Fibroblast of gingiva (primary cell): ENCODE results near the gene HNRNPM.

Experiments used
- DNase-seq: peaks from one replicate; pipeline ENCODE4 v3.0.0-alpha.2; 2011; ENCODE audit warnings: low read depth

HNRNPM gene

DNA sequence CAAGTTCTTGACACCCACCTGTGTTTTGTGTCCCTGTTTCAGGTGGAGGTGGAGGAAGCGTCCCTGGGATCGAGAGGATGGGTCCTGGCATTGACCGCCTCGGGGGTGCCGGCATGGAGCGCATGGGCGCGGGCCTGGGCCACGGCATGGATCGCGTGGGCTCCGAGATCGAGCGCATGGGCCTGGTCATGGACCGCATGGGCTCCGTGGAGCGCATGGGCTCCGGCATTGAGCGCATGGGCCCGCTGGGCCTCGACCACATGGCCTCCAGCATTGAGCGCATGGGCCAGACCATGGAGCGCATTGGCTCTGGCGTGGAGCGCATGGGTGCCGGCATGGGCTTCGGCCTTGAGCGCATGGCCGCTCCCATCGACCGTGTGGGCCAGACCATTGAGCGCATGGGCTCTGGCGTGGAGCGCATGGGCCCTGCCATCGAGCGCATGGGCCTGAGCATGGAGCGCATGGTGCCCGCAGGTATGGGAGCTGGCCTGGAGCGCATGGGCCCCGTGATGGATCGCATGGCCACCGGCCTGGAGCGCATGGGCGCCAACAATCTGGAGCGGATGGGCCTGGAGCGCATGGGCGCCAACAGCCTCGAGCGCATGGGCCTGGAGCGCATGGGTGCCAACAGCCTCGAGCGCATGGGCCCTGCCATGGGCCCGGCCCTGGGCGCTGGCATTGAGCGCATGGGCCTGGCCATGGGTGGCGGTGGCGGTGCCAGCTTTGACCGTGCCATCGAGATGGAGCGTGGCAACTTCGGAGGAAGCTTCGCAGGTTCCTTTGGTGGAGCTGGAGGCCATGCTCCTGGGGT, 41.0 kb downstream of the HNRNPM start:
- DNase-seq: no peak

DNA sequence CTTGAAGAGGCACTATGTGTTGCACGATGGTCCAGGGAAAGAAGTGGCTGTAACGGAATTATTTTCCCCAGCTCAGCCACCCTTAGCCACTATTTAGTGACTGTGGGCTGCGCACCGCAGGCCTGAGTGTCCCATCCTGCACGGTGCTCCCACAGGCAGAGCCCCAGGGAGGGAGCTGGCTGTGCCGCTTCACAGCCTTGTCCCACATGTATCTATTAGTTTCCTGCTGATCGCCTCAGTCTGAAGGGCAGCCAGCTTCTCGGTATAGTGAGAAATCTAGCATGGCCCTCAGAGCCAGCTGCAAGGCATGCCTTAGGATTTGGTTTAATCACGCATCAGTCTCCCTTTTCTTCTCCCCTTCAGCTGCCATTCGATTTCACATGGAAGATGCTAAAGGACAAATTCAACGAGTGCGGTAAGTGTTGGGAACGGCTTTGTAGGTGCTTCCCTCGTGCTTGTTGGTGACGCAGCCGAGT, 41.9 kb downstream of the HNRNPM start:
- DNase-seq: no peak

DNA sequence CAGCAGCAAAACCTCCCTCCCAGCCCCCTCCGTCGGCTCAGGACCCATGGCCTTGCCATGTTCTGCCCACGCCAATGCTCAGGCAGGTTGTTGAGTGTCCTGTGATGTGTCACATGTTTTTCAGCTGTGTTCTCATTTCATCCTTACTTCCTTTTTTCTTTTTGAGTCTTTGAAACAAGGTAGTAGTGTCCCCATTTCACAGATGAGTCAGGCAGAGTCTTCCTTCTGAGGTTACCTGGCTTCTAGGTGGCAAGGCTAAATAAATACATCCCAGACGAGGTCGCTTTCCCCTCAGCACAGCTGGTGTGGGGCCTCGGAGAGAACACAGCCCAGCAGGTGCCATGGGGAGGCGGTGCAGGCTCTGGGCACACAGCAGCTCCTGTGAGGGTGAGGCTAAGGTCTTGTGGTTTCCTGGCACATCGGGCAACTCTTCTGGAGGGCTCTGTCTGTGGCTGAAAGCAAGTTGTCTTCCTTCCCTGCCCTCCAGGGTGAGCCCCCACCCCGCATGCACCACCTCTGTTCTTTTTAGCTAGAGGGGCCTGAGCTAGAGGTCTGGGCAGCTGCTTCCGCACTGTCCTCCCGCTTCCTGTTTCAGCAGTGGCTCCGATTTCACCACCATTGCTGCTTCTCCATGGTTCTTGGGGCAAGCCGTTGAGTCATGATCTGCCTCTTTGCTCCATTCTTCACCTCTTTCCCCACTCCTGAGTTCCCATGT, 42.5 kb downstream of the HNRNPM start:
- no peak for DNase-seq

DNA sequence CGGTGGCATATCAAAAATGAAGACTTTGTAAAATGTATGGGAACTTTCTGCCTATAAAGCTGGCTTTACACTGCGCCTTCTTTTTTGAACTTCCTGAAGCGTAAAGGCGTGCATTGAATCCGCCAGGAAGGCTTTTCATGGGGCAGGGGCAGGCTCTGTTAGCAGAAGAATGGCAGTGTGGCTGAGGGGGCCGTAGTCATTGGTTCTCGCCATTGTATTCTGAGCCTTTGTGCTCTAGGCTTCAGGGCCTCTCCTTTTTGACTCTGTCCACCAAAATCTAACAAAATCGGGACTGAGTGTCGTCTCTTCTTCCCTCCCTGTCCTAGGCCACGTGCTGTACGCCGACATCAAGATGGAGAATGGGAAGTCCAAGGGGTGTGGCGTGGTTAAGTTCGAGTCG, 43.6 kb downstream of the HNRNPM start:
- no peak for DNase-seq

DNA sequence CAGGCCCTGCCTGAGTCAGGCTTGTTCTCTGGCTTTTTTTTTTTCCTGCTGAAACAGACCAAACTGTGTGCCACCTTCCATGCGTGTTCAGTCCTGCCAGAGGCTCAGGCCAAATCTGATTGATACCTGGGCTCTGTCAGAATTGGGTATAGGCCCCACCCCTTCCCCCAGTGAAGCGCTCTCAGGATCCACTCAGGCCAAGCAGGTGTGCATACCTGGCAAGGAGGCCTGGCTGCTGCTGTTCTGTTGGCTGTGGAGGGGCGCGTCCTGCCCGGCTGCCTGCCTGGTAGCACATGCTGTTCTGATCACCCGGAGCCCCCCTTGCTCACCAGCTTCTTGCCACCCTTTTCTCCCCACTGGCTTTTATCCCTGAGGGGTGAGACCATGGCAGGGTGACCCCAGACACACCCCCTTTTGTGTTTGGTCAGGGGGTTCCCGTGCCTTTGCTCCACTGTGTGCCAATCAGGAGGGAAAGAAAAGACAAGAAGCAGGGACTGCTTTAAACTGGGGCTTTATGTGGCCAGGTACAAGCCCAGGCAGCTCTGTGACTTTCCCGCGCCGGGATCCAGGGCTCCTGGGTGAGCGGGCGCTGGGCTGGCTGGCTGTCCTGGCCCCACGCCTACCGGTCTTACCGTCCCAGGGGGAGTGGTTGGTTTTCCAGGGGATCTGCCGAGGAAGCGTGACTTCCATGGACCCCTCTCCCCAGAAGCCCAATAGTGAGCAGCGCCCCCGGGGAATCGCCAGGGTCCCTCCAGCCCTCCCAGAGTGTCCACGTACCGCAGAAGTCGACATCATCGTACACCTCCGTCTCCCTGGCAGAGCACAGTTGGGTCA, 45.0 kb downstream of the HNRNPM start:
- no peak for DNase-seq

DNA sequence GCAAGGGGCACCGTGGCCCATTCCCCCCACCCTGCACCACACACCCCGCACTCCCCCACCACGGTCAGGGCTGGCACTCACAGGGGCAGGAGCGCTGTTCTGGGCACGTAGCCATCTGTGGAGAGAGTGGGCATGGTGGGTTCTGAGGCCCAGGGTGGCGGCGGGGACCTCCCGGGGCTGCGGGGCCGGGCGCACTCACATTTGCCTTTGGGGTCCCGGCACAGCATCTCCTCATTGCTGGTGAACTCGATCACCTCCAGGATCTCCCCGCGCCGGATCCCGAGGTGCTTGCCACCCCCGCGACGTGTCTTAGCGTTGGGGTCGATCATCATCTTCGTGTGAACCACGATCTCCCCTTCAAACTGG, 45.6 kb downstream of the HNRNPM start:
- DNase-seq: no peak

DNA sequence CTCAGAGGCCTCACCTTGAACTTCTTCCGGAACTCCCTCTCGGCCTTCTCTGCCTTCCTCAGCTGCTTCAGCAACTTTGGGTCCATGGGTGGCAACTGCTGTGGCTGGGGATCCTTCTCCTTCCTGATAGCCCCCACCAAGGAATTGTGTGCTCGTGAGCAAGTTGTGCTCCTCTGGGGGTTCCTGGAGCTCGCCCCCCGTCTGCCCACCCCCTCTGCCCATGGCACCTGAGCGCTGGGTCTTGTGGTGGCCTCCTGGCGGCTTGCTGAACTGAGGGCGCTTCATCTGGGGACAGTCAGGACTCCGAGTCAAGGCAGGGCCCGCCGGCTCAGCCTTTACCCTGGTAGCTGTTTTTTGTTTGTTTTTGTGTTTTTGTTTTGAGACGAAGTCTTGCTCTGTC, 46.1 kb downstream of the HNRNPM start:
- no peak for DNase-seq

DNA sequence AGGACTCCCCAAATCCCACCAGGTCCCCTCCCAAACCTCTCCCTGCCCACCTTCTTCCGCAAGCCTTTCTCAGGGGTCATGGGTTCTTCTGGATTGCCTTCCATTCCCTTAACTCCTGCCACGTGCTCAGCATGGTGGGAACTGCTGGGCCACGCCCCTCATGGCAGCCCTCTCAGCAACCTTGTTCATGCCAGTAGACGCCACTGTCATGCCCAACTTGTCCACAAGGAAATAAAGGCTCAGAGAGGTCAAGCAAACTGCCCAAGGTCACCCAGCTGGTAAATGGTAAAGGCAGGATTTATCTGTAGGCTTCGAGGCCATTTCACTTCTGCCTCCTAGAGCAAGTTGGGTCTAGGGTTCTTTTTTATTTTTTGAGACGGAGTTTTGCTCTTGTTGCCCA, 46.8 kb downstream of the HNRNPM start:
- DNase-seq: no peak

DNA sequence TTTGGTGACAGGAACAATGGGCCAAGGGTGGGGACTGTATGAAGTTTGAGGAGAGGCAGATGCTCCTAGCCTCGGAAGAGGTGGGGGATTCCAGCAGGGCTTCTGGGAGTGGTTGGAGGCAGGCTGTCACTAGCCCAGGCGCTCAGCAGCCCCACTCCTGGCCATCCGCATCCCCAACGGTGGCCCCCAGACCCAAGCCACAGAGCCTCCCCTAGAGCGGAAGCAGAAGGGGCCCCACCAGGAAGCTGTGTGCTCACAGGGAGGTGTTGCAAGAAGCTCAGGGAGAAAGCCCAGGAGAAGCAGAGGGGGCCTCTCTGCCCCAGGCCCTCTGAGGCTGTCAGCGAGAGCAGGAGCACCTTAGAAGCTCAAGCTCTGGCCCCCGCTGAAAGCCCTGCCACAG, 49.4 kb downstream of the HNRNPM start:
- no peak for DNase-seq

DNA sequence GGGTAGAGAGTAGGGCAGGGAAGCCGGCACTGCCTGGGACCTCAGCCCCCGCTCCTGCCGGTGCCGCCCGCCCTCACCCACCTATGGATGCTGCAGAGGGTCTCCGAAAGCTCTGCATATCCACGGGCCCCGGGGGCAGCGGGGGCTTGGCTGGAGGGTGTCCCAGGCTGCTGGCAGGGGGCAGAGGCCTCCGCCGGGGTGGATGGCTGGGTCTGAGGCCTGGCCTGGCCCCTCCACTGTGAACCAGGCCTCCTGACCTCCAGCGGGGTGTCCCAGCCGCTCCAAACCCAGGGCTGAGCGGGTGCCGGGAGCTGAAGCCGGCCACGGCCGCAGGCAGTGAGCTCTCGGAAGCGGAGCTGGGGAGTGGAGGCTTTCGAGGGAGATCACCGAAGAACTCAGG, 53.5 kb downstream of the HNRNPM start:
- no peak for DNase-seq

DNA sequence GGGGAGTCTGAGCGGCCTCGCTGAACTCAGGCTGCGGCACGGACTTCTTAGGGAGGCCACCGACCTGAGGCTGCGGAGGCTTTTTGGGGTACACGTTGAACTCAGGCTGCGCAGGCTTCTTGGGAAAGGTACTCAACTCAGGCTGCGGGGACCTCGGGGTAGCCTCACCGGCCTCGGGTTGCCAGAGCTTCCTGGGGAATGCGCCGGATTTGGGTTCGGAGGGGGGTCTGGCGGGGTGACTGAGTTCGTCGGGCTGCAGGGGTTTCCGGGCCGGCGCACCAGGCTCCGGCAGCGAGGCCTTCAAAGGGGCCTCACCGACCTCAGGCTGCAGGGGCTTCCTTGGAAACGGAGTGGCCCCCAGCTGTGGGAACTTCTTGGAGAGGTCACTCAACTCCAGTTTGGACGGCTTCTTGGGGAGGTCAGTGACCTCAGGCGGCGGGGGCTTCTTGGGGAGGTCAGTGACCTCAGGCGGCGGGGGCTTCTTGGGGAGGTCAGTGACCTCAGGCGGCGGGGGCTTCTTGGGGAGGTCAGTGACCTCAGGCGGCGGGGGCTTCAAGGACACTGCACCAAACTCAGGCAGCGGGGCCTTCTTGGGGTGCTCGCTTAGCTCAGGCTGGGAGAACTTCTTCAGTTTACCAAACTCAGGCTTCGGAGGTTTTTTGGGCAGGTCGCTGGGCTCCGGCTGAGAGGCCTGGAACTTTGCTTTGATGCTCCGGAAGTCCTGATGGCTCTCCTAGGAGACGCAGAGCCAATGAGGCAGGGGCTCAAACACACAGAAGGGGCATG, 54.5 kb downstream of the HNRNPM start:
- no peak for DNase-seq

DNA sequence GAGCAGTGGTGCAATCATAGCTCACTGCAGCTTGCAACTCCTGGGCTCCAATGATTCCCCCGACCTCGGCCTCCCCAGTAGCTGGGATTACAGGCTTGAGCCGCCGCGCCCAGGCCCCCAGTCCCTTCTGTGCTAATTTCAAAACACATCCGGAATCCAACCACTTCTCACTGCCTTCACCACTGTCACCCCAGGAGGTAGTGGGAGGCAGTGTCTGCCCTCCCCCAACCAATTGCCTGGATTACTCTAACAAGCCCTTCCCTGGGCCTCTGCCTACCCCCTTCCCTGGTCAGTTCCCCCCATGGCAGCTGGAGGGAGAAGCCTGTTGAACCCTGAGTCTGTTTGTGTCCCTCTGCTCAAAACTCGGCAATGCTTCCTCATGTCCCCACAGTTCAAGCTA, 55.4 kb downstream of the HNRNPM start:
- no peak for DNase-seq

DNA sequence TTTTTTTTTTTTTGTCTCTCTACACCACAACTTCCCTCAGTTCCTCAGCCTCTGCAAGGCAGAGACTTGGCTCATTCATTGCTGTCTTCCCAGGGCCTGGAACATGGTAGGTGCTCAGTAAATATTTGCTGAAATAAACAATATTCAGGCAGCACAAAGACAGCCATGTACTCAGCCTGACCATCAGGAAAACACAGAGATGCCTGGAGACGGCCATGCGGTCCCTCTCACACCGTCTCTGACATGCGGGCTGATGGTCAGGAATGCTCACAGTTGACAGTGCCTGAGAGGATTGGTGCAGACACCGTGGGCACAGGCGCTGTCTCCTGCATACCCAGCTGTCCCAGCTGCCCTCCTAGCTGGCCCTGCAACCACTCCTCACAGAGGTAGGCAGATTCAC, 56.7 kb downstream of the HNRNPM start:
- DNase-seq: no peak

DNA sequence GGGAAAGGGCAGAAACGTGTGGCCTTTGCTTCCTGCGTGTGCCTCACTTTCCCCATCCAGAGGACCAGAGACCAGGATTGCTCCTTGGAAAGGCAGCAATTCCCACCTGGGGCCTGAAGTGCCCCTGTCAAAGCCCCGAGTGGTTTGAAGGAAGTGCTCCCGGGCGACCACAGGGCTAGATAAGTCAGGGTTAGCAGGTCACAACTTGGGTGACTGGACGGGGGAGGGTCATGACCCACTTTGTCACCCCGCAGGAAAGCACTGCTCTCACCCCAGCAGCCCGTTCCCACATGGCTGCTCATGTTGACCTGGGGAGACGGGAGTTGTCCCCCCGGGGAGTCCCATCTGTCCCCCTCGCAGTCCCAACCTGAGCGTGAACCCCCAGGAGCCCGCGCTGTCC, 57.2 kb downstream of the HNRNPM start:
- DNase-seq: no peak

DNA sequence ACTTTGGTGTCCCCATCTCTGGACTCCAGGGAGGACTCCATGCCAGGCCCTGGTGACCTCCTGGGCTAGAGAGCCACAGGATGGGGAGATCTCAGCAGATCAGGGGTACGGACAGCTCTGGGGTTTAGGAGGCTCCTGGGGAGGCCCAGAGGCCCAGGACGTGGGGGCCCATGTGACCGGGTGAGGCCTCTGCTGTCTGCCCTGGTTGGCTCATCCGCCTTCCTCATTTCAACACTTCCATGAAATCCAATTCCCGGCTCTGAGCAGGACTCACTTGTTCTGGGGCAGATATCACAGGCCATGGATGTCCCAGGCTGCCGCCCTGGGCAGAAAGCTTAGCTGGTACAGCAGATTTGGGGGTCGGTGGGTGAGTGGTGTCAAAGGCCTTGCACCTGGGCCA, 58.7 kb downstream of the HNRNPM start:
- no peak for DNase-seq

DNA sequence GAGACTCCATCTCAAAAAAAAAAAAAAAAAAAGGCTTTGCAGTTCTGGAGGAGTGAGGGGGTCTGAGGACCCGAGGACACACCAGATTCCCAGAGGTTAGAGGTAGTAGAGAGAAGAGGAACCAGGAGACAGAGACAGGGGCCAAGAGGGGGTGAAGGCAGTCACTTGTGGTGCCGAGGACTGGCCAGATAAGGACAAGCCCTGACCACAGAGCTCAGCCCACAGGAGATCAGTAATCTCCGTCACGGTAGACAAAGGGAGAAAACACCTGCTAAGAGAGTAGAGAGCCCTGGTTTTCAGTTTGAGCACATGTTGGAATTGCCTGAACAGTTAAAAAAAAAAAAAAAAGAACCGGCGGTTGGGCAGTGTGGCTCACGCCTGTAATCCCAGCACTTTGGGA, 59.4 kb downstream of the HNRNPM start:
- no peak for DNase-seq

DNA sequence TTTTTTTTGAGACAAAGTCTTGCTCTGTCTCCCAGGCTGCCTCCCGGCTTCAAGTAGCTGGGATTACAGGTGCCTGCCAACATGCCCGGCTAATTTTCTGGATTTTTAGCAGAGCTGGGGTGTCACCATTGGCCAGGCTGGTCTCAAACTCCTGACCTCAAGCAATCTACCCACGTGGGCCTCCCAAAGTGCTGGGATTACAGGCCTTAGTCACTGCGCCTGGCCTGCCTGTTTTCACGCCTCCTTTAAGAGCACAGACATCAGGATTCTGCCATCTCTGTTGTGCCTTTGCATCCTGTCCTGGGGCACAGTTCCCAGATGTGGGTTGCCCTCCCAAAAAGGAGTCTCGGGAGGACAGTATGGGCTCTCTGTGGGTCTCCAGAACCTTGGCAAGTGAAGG, 60.1 kb downstream of the HNRNPM start:
- DNase-seq: no peak

DNA sequence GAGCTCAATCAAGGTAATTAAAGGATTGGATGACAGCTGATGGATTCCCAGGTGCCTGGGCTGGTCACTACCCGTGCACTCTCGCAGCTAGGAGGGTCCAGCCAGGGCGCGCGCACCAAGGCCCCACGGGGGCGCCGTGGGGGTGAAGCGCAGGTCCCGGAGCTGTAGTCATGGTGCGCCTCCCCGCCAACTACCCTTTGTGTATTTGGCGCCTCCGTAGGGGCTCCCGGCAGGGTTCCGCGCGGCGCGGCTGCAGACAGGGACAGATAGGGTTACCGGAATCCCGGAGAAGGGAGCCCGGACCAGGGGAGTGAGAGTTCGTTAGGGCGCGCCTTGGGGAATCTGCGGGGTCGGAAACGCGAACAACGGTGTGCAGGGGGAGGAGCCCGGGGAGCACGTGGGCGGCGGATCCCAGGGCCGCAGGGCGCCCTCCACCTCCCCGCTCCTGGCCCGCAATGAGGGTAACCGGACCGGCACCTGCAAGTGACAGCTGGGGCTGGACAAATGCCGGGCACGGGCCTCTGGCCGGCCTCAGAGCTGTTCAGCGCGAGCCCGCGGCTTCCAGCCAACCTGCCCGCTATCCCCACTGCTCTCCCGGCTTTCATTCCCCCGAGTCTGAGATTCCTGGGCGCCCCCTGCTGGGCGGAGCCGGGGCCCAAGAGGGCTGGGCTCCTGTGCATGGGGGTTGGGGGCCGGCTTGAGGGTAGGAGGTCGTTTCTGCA, 61.1 kb downstream of the HNRNPM start:
- DNase-seq: peak; percentile 47

DNA sequence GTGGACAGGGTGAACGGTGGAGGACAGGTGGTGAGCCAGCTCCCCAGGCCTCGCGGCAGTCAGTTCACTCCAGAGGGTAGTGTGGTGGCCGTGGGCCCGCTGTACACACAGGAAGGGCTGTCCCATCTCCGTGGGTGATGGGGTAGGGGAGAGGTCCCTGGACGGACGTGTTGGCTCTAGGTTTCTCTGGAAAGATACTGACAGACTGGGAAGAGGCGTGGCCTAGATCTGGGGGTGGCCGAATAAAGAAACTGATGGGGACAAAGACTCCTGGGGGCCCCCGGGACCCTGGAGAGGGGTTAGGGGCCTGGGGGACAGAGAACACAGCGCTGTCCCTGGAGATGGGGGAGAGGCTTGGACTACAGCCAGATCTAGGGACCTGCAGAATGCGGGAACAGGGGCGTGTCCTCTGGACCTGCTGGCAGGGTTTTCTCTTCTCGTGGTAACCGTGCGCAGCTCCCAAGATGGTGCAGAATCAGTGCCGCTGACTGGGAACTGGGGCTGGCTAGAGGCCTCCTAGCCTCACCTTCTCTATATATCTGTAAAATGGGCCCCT, 61.7 kb downstream of the HNRNPM start:
- no peak for DNase-seq

DNA sequence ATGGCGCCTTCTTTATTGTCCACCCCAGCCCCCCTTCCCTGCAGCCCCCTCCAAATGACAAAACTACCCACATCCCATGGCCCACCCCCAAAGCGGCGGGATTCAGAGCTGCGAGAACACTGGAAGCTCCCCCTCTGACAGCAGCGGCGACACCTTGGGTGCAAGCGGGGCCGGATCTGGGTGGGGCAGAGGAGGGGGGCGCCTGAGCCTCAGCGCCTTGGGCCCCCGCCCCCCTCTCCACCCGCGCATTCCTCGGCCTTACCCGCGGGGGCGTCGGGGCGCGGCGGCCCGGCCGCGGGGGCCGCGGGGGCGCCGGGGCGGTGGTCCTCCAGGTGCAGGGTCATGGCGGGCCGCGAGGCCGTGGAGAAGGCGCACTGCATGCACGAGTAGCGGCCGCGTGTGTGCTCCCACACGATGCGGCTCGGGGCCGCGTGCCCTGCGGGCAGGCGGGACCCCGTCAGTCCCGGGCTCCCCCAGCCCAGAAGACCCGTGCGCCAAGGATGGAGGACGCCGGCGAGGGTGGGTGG, 65.9 kb downstream of the HNRNPM start:
- DNase-seq: no peak
